Ammon's horn (tissue), 1 donor: ENCODE measurements around the gene ZDHHC17.
"Not testable (repeated sequence)": the region's sequence is repeated elsewhere in the genome, so short reads cannot be mapped to it uniquely, and the experiment has no call there.

Experiments
- DNase-seq: peaks from one replicate; pipeline ENCODE4 v3.0.0-alpha.2; 2016; ENCODE audit warnings: low spot score

ZDHHC17 gene

DNA sequence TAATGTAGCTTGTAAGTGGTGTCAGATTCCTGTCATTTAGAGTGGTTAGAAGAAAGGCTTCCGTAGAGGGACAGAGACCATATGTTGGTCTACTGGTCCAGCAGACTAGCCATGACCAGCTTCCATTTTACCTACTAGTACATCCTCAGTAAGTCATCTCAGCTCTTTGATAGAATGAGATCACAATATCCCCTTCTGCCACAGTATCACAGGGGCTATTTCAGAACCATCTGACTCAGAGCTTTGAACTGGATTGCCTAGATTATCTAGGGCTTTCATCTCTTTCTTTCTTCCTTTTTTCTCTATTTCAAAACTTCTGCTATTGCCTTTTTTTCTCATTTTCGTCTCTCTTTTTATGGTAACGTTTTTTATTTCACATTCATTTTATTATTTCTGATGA lies 4.7 kb downstream of the ZDHHC17 start:
- DNase-seq, result no peak

- DNase-seq, result no peak
These were observed 13.9 kb downstream of the ZDHHC17 start for GRCh38 chr12:76777765-76778216.

DNA sequence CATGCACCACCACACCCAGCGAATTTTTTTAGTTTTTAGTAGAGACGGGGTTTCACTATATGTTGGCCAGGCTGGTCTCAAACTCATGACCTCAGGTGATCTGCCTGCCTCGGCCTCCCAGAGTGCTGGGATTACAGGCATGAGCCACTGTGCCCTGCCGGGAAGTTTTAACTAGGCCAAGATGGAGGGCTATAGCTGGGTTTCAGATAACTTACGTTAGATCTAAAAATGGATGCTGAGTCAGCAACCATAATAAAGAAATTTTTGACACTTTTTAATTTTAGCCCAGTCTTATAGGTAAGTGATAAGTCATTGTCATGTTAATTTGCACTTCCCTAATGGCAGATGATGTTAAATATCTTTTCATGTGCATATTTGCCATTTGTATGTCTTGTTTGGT lies 14.4 kb downstream of the ZDHHC17 start:
- DNase-seq, result no peak

GRCh38 chr12:76779310-76779709 lies 15.4 kb downstream of the ZDHHC17 start:
- not testable (repeated sequence) for DNase-seq

DNA sequence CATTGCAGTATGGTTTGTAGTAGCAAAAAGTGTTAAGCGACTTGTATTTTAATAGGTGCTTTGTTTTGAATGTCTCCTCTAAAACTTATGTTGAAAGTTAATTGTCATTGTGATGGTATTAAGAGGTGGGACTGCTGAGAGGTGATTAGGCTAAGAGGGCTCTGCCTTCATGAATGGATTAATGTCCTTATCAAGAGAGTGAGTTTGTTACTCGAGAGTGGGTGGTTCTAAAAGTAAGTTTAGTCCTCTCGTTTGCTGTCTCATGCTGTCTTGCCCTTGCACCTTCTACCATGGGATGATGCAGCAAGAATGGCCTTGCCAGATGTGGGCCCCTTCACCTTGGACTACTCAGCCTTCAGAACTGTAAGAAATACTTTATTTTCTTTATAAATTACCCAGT lies 17.4 kb downstream of the ZDHHC17 start:
- no peak for DNase-seq

DNA sequence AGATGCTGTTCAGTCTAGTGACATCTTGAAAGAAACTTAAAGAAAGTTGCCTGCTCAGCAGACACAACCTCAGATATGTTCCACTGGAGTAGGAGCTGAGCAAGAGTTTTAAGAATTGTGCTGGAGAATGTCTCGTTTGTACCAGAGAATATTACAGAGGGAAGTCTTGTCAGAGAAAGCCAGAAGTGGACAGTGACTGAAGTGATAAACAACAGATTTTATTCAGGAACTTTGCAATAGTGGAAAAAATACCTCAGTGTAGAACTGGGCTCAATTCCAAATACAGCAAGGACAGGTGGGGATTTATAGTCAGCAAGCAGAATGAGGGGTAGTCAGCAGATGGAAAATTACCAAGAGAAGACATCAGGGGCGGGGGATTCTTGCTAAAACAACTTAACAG lies 18.6 kb downstream of the ZDHHC17 start:
- DNase-seq, result no peak

DNA sequence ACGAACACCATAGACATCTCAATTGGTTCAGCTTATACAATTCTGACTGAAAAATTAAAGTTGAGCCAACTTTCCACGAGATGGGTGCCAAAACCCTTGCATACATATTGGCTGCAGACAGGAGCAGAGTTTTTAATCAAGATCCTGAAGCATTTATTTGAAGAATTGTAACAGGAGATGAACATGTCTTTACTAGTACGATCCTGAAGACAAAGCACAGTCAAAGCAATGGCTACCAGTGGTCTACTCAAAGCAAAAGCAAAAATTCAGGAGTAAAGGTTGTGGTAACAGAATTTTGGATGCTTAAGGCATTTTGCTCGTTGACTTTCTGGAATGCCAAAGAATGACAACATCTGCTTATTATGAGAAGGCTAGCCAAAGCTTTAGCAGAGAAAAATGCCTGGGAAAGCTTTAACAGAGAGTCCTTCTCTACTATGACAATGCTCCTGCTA lies 20.7 kb downstream of the ZDHHC17 start:
- peak; percentile 17 for DNase-seq

GRCh38 chr12:76785407-76785806 lies 21.5 kb downstream of the ZDHHC17 start:
- no peak for DNase-seq

DNA sequence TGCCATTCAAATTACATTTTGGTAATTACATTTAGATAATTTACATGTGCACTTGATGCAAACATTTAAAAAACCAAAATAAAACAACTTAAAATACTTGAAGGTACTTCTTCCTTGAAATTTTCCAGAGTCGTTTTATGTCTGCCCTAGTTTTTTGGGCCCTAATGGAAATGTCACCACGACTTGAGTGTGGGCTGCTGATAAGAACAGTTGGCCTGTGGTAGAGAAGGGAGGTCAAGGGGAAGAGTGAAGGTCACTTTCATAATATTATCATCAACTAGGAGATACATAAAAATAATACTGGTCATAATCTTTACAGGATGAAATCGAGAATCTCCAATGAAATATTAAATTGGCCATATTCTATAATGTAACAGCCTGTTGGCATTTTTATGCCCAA lies 23.1 kb downstream of the ZDHHC17 start:
- no peak for DNase-seq

GRCh38 chr12:76787689-76788088 lies 23.8 kb downstream of the ZDHHC17 start:
- DNase-seq, result no peak

- DNase-seq, result no peak
These were observed 25.6 kb downstream of the ZDHHC17 start for GRCh38 chr12:76789335-76790050.

DNA sequence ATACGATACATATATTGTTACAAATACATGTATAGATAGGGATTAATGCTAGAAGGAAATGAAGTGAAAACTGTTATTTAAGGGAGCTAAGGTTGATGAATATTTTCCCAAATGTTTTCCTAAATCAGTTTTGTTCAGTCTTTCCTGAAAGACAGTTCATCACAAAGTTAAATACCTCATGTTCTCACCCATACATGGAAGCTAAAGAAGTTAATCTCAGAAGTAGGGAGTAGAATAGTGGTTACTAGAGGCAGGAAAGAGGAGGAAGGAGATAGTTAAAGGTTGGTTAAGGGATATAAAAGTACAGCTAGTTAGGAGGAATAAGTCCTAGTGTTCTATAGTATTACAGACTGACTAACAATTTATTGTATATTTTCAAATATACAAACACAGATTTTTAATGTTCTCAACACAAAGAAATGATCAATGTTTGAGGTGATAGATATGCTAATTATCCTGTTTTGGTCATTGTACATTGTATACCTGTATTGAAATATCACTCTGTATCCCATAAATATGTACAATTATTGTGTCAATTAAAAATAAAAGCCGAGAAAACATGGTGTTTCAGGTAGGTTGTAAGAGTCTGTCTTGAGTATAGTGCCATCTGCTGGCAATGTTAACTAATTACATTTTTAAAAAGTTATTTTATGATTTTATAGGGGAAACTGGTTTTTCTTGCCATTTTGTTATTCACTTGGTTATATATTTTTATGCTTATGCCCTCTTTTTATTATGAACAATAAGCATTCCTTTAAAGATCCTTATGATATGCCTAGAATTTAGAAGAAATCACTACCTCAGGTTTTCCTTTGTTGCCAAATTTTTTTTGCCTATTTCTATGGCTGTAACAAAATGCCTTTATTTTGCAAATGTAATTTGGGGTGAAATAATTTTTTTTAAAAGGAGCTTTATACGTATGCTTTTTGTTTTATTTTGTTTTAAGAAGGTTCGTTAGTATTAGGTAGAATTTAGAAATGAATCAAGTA lies 26.9 kb downstream of the ZDHHC17 start:
- no peak for DNase-seq

GRCh38 chr12:76792828-76793227 lies 28.9 kb downstream of the ZDHHC17 start:
- DNase-seq, result no peak

GRCh38 chr12:76798864-76799263 lies 34.9 kb downstream of the ZDHHC17 start:
- DNase-seq, result no peak

DNA sequence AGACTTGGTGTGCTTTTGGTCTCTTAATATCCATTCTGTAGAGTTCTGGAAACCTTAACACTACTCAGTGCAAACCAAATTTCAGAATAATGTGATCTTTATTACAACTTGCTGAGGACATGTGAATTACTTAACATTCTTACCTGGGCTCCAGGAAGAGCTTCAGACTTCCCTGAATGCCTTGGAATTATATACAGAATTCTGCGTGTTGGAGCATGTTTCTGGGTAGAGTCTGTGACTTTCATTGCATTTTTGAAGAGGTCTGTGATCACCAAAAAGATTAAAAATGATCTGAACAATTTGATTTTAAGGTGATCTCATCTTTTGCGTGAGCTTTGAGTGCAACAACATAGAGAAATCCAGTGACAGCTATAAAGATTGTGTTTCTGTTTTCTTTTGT lies 35.4 kb downstream of the ZDHHC17 start:
- no peak for DNase-seq

GRCh38 chr12:76802060-76802459 lies 38.1 kb downstream of the ZDHHC17 start:
- no peak for DNase-seq

- no peak for DNase-seq
These were observed 40.6 kb downstream of the ZDHHC17 start for GRCh38 chr12:76804435-76804976.

DNA sequence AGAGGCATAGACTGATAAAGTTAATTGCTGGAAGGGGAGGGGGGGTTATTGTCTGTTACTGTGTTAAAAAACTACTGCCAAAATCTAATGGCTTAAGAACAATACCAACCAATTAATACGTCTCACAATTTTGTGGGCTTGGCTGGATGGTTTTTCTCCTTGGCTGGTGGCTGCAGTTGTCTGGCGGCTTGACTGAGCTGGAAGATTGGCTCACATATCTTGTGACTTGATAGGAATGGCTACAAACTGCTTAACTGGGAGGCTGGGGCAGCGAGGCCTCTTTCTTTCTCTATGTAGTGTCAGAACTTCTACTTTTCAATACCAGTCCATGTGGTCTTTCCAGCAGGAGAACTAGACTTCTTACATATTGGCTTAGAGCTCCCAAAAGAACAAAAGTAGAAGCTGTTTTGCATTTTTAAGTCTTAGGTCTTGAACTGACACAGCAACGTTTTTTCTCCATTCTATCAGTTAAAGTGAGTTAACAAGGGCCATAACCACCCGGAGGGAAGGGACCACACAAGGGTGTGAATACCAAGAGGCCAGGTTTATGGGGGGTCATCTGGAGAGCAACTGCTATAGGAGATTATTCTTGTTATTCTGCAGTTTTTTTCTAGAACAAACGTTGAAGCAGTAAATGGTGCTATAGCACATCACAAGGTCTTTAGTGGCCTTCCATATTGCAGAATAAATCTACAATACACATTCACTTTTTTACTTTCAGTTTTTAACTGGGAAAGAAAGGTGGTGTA lies 46.9 kb downstream of the ZDHHC17 start:
- DNase-seq, result peak; percentile 19

GRCh38 chr12:76811976-76812375 lies 48.1 kb downstream of the ZDHHC17 start:
- DNase-seq, result no peak

DNA sequence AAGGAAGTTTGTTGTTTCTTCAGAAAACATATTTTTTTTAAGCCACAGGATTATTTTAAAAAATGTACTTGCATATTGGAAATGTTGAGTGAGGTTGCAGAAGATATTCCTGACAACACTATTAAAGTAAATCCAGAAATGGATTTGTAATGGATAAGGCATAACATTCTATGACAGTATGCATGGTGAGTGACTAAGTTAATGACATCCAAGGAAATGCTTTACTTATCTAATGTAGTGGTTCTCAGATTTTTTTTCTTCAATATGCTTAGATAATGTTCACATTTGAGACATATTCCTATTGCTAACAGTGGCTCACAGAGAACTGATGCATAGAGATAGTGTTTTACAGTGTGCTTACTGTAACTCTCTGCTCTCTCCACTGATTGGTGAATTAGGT lies 49.4 kb downstream of the ZDHHC17 start:
- no peak for DNase-seq

- no peak for DNase-seq
These were observed 50.1 kb downstream of the ZDHHC17 start for GRCh38 chr12:76813972-76814371.
